ENCODE results near the gene MRPL36.

- no peak for TF ChIP-seq TAF1 (IDR thresholded peaks at IDR 0.05; ENCODE audit: control insufficient read depth, extremely low read depth, insufficient read depth, low read length, severe bottlenecking)
- TF ChIP-seq ZNF780A (CRISPR knock-in tag; IDR thresholded peaks at IDR 0.05): no peak
- no peak for TF ChIP-seq TEAD4 (IDR thresholded peaks at IDR 0.05; ENCODE audit: low read length)
- TF ChIP-seq TEAD4 (CRISPR knock-in tag; IDR thresholded peaks at IDR 0.05; ENCODE audit: borderline replicate concordance): no peak
- no peak for TF ChIP-seq CTCF (IDR thresholded peaks at IDR 0.05 in 2 of 3, conservative IDR thresholded peaks at IDR 0.05 in 1 of 3; ENCODE audit: insufficient read depth in 2 of 3, low read depth in 1 of 3, low read length in 3 of 3)
- no peak for TF ChIP-seq TCF7L2 (IDR thresholded peaks at IDR 0.05; ENCODE audit: low read depth, low read length)
- TF ChIP-seq, protein P1, sequence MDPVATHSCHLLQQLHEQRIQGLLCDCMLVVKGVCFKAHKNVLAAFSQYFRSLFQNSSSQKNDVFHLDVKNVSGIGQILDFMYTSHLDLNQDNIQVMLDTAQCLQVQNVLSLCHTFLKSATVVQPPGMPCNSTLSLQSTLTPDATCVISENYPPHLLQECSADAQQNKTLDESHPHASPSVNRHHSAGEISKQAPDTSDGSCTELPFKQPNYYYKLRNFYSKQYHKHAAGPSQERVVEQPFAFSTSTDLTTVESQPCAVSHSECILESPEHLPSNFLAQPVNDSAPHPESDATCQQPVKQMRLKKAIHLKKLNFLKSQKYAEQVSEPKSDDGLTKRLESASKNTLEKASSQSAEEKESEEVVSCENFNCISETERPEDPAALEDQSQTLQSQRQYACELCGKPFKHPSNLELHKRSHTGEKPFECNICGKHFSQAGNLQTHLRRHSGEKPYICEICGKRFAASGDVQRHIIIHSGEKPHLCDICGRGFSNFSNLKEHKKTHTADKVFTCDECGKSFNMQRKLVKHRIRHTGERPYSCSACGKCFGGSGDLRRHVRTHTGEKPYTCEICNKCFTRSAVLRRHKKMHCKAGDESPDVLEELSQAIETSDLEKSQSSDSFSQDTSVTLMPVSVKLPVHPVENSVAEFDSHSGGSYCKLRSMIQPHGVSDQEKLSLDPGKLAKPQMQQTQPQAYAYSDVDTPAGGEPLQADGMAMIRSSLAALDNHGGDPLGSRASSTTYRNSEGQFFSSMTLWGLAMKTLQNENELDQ (CRISPR knock-in tag; IDR thresholded peaks at IDR 0.05; ENCODE audit: borderline replicate concordance): no peak
- TF ChIP-seq SMC3 (conservative IDR thresholded peaks at IDR 0.05; ENCODE audit: insufficient read depth, low read depth, low read length): no peak
- TF ChIP-seq TFE3 (CRISPR knock-in tag; IDR thresholded peaks at IDR 0.05): no peak
- TF ChIP-seq, protein P2, sequence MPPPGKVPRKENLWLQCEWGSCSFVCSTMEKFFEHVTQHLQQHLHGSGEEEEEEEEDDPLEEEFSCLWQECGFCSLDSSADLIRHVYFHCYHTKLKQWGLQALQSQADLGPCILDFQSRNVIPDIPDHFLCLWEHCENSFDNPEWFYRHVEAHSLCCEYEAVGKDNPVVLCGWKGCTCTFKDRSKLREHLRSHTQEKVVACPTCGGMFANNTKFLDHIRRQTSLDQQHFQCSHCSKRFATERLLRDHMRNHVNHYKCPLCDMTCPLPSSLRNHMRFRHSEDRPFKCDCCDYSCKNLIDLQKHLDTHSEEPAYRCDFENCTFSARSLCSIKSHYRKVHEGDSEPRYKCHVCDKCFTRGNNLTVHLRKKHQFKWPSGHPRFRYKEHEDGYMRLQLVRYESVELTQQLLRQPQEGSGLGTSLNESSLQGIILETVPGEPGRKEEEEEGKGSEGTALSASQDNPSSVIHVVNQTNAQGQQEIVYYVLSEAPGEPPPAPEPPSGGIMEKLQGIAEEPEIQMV (tag; conservative IDR thresholded peaks at IDR 0.05; ENCODE audit: low read depth): no peak
- TF ChIP-seq ETV6 (IDR thresholded peaks at IDR 0.05; ENCODE audit: borderline replicate concordance in 1 of 2, low read depth in 2 of 2, low read length in 1 of 2): no peak
- TF ChIP-seq ETV6 (CRISPR knock-in tag; IDR thresholded peaks at IDR 0.05; ENCODE audit: borderline replicate concordance): no peak
- no peak for TF ChIP-seq FOXP1 (CRISPR knock-in tag; IDR thresholded peaks at IDR 0.05)
- TF ChIP-seq ZNF263 (CRISPR knock-in tag; IDR thresholded peaks at IDR 0.05; ENCODE audit: borderline replicate concordance): no peak
These were observed 38.4 kb upstream of the MRPL36 start for GRCh38 chr5:1838013-1838412.

All from K562 (cell line).